Suprapubic skin (tissue), 4 donors: ENCODE results near the gene RASD2. TPM values are rescaled to one million over a fixed set of nuclear protein-coding genes. Genes with fewer than 3 reads are reported as not detected.

Experiments
- DNase-seq, 2 donors: peaks; one replicate each; pipeline ENCODE4 v3.0.0-alpha.2; 2019; ENCODE audit warnings: low spot score in 2 of 2
- H3K27ac ChIP-seq: fragments of 200-600 bp; sonication (generic); one replicate; pipeline ENCODE4 v1.5.1; 2019
- H3K27me3 ChIP-seq: fragments of 200-600 bp; sonication (generic); one replicate; pipeline ENCODE4 v1.5.1; 2019
- H3K36me3 ChIP-seq: fragments of 200-600 bp; sonication (generic); one replicate; pipeline ENCODE4 v1.5.1; 2019
- H3K4me1 ChIP-seq: fragments of 200-600 bp; sonication (generic); one replicate; pipeline ENCODE4 v1.5.1; 2019
- H3K4me3 ChIP-seq: fragments of 200-600 bp; sonication (generic); one replicate; pipeline ENCODE4 v1.5.1; 2019; ENCODE audit warnings: mild to moderate bottlenecking
- H3K9me3 ChIP-seq: fragments of 200-600 bp; sonication (generic); one replicate; pipeline ENCODE4 v1.5.1; 2019
- CTCF ChIP-seq, 2 donors: fragments of 200-600 bp in 1 of 2; fragments of 450-650 bp in 1 of 2; sonication (generic) in 1 of 2; IDR thresholded peaks; one replicate each; pipeline ENCODE4 v1.5.1; 2016 to 2019; ENCODE audit warnings: antibody characterized with exemption in 2 of 2, mild to moderate bottlenecking in 1 of 2, moderate library complexity in 1 of 2
- EP300 ChIP-seq: sonication (generic); formaldehyde crosslinking; IDR thresholded peaks from one replicate; pipeline ENCODE4 v1.6.1; 2017; ENCODE audit warnings: antibody characterized with exemption
- POLR2A ChIP-seq, 2 donors: fragments of 450-650 bp; IDR thresholded peaks; one replicate each; pipeline ENCODE4 v1.6.1; 2017; ENCODE audit warnings: antibody characterized with exemption in 2 of 2, mild to moderate bottlenecking in 2 of 2, moderate library complexity in 2 of 2
- POLR2AphosphoS5 ChIP-seq, 3 donors: sonication (generic); formaldehyde crosslinking; IDR thresholded peaks; one replicate each; pipeline ENCODE4 v1.6.1; 2017; ENCODE audit warnings: antibody characterized with exemption in 3 of 3
- WGBS: methylation state at CpG from one replicate; pipeline ENCODE4 v1.1.5; 2018; 5-methylcytosine and 5-hydroxymethylcytosine counted together
- total RNA-seq, 4 donors: library from RNA; depleted of rRNA; stranded (reverse); fragments of >200 nt; gene quantifications; one replicate each; pipeline ENCODE4 v1.1.0, GENCODE V29; 2016

The RASD2 gene
- total RNA-seq, 4 donors from 2014 or later, result 0.89 to 1.7 (median 1.2) TPM

GRCh38 chr22:35525687-35526332 lies 14.8 kb upstream of the RASD2 start:
- Histone ChIP-seq H3K4me3 (no peak overlapping the region), H3K4me1 (peaks cover 26% of the 10 kb centered on the region), H3K9me3 (no peaks in the 10 kb centered on the region), H3K27me3 (peaks cover 17% of the 10 kb centered on the region), H3K36me3 (no peaks in the 10 kb centered on the region), H3K27ac (no peak overlapping the region)
- TF ChIP-seq POLR2AphosphoS5 (IDR thresholded peaks at IDR 0.05) (no peak), EP300 (no peak), CTCF (IDR thresholded peaks at IDR 0.05) (no peak), POLR2A (IDR thresholded peaks at IDR 0.05) (no peak)
- 77% methylated on average over 12 of the region's 12 CpGs for WGBS
- no peak for DNase-seq

GRCh38 chr22:35526333-35526979 lies 14.2 kb upstream of the RASD2 start:
- 94% methylated on average over 12 of the region's 12 CpGs for WGBS
- Histone ChIP-seq H3K36me3 (no peaks in the 10 kb centered on the region), H3K4me3 (no peak overlapping the region), H3K27me3 (peaks cover 11% of the 10 kb centered on the region), H3K9me3 (no peaks in the 10 kb centered on the region), H3K4me1 (peaks cover 26% of the 10 kb centered on the region), H3K27ac (no peak overlapping the region)
- no peak for DNase-seq
- TF ChIP-seq POLR2A (IDR thresholded peaks at IDR 0.05) (no peak), CTCF (IDR thresholded peaks at IDR 0.05) (no peak), POLR2AphosphoS5 (IDR thresholded peaks at IDR 0.05) (no peak), EP300 (no peak)

- no peak for DNase-seq
- Histone ChIP-seq H3K9me3 (no peaks in the 10 kb centered on the region), H3K27me3 (peaks cover 5% of the 10 kb centered on the region), H3K4me1 (peaks cover 10% of the 10 kb centered on the region), H3K27ac (no peak overlapping the region), H3K4me3 (no peak overlapping the region), H3K36me3 (no peaks in the 10 kb centered on the region)
- WGBS, result 97% methylated on average over 2 of the region's 2 CpGs
- no peak for TF ChIP-seq POLR2AphosphoS5 (IDR thresholded peaks at IDR 0.05)
- no peak for TF ChIP-seq CTCF (IDR thresholded peaks at IDR 0.05)
- TF ChIP-seq EP300, result no peak
- no peak for TF ChIP-seq POLR2A (IDR thresholded peaks at IDR 0.05)
Observed at GRCh38 chr22:35528927-35529326, 11.7 kb upstream of the RASD2 start.

GRCh38 chr22:35530700-35531099 lies 9.9 kb upstream of the RASD2 start:
- no peak for DNase-seq
- Histone ChIP-seq H3K36me3 (no peaks in the 10 kb centered on the region), H3K9me3 (no peaks in the 10 kb centered on the region), H3K4me1 (peaks cover 2% of the 10 kb centered on the region), H3K4me3 (no peak overlapping the region), H3K27ac (no peak overlapping the region), H3K27me3 (peaks cover 6% of the 10 kb centered on the region)
- TF ChIP-seq CTCF (IDR thresholded peaks at IDR 0.05), result no peak
- 76% methylated on average over 4 of the region's 4 CpGs for WGBS

GRCh38 chr22:35531202-35531601 lies 9.4 kb upstream of the RASD2 start:
- TF ChIP-seq CTCF (IDR thresholded peaks at IDR 0.05) (no peak), EP300 (no peak), POLR2A (IDR thresholded peaks at IDR 0.05) (no peak), POLR2AphosphoS5 (IDR thresholded peaks at IDR 0.05) (no peak)
- DNase-seq, result no peak
- 91% methylated on average over 6 of the region's 6 CpGs for WGBS
- no peak overlapping the region for H3K4me3 ChIP-seq
- peaks cover 6% of the 10 kb centered on the region for H3K27me3 ChIP-seq
- H3K9me3 ChIP-seq, result no peaks in the 10 kb centered on the region
- H3K4me1 ChIP-seq, result no peaks in the 10 kb centered on the region
- H3K27ac ChIP-seq, result no peak overlapping the region
- H3K36me3 ChIP-seq, result no peaks in the 10 kb centered on the region
